IPS DF 6.9 (cell line): ENCODE results near the gene SNTA1.
"Not testable (repeated sequence)": the region's sequence is repeated elsewhere in the genome, so short reads cannot be mapped to it uniquely, and the experiment has no call there.

ENCODE experiments used
- DNase-seq: peaks from one replicate; pipeline ENCODE4 v3.0.0-alpha.2; 2013; ENCODE audit warnings: low read depth, low spot score
- H3K27ac ChIP-seq: one replicate; pipeline ENCODE4 v1.5.1; 2013; ENCODE audit warnings: low read length, control low read depth
- H3K27me3 ChIP-seq: 2 replicates; pipeline ENCODE4 v1.6.1; 2013; ENCODE audit warnings: mild to moderate bottlenecking, low read length; ENCODE audit not compliant: control insufficient read depth, insufficient read depth
- H3K36me3 ChIP-seq: 2 replicates; pipeline ENCODE4 v1.6.1; 2013; ENCODE audit warnings: low read length; ENCODE audit not compliant: control insufficient read depth, insufficient read depth
- H3K4me1 ChIP-seq: 2 replicates; pipeline ENCODE4 v1.6.1; 2013; ENCODE audit warnings: low read length; ENCODE audit not compliant: control insufficient read depth, insufficient read depth
- H3K4me3 ChIP-seq: 2 replicates; pipeline ENCODE4 v1.5.1; 2013; ENCODE audit warnings: mild to moderate bottlenecking, low read length
- H3K9me3 ChIP-seq: 2 replicates; pipeline ENCODE4 v1.6.1; 2013; ENCODE audit warnings: low read length, inconsistent platforms; ENCODE audit not compliant: control insufficient read depth, insufficient read depth
- whole genome bisulfite sequencing: extraction: QIAGEN DNeasy Blood & Tissue Kit; methylation state at CpG from one replicate; pipeline ENCODE4 v1.1.7; 2013; ENCODE audit warnings: mixed read lengths, missing lambda C conversion rate; ENCODE audit not compliant: insufficient read length, insufficient coverage; 5-methylcytosine and 5-hydroxymethylcytosine counted together

The SNTA1 gene

DNA sequence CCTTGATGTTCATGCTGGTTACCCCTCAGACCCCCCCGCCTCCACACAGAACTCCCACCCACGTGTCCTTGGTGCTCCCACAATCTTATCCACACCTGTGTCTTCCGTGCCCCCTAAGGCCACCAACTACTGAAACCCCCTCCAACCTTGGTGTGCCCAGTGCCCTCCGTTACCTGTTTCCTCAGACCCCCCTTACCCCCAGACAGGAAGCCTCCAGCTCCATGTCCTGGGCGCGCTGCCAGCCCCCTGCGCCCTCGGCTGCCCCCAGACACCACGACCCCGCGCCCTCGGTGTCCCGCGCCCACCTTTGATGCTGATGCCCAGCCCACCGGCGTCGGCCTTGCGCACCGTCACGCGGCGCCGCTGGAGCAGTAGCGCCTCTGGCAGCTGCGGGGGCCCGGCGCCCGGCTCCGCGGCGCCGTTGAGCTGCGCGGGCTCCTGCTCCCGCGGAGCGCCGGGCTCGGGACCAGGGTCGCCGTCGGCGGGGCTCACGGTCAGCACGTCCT lies 504 bp downstream of the SNTA1 start:
- Histone ChIP-seq H3K4me1 (0 out of 2 replicates have a peak, but pooled peaks cover 2% of the 10 kb centered on the region), H3K4me3 (peak overlapping the region; percentile 65; the same call in 1 of the 2 replicates), H3K9me3 (no peaks in the 10 kb centered on the region), H3K27ac (no peak overlapping the region), H3K27me3 (peaks cover 11% of the 10 kb centered on the region; the same call in 1 of the 2 replicates), H3K36me3 (no peaks in the 10 kb centered on the region)
- WGBS: no CpG with 5 or more reads among the region's 45 CpGs
- DNase-seq: no peak

DNA sequence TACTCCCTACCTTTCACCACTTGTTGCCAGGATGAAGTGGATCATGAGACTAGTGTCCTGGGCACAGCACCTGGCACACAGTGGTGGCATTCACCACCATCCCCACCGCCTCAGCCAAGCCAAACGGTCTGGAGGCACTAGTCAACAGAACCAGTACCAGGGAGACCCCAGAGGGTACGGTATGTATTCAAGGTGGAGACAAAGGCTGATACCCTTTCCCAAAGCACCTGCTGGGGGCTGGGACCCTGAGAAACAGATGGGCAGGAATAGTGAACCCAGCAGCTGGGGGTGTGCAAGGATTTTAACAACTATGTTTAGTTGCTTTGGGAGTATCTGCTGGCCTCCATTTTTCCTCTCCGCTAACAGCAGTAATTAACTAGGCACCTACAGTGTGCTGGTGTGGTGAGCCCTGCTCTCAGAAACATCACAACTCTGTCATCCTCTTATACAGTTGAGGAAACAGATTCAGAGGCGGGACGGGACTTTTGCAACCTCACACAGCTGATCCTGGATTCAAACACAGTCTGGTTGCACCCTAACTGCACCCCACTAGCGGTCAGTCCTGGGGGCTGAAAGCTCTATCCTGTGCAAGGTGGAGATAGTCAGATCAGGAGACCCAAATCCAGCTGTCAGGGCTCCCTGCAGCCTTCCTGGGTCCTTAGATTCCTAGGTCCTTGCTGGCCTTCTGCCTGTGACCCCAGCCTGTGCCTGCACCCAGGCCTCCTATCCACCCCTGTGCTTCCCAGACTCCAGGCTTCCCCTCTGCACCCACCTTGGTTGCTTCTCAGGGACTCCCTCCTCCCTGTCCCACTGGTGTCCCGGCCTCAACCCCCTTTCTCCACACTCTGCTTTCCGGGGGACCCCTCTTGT lies 1.2 kb downstream of the SNTA1 start:
- H3K27me3 ChIP-seq: peaks cover 11% of the 10 kb centered on the region; the same call in 1 of the 2 replicates
- H3K4me1 ChIP-seq: 0 out of 2 replicates have a peak, but pooled peaks cover 2% of the 10 kb centered on the region
- no peak overlapping the region for H3K27ac ChIP-seq
- no peak for DNase-seq
- no CpG with 5 or more reads among the region's 9 CpGs for WGBS
- no peaks in the 10 kb centered on the region for H3K36me3 ChIP-seq
- H3K9me3 ChIP-seq: no peaks in the 10 kb centered on the region
- H3K4me3 ChIP-seq: no peak overlapping the region

DNA sequence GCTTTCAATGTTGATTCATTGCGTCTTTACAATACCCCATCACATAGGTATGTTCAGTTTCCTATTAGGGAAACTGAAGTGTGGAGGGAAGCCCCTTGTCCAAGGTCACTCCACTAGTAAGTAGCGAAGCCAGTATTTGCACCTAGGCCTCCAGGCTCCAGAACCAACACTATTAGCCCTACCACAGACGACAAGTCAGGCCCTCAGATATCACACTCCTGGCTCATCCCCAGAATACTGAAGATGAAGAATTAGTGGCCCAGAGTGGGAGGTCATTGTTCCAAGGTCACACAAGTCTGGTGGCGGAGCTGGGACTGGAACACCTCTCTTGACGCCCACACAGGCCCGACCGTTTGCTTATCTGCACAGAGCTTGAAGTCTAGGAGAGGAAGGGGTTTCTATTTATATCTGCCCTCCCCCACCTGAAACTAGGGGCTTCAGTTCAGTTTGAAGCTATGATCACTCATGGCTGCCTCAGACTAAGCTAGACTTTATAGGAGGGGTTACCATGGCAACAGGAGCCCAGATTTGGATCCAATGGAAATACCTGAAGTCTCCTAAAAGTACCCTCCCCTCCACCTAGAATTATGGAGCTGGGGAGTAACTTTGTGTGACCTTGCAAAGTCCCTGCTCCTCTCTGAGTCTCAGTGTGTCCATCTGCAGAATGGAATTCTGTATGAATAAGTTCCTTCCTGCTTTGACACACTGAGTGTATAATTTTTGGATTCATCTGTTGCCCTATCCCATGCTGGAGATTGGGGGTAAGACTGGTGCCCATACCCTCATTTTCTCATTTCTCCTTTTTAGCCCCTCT lies 2.2 kb downstream of the SNTA1 start:
- DNase-seq: no peak
- Histone ChIP-seq H3K4me3 (no peak overlapping the region), H3K27ac (no peak overlapping the region), H3K36me3 (no peaks in the 10 kb centered on the region), H3K4me1 (0 out of 2 replicates have a peak, but pooled peaks cover 2% of the 10 kb centered on the region), H3K9me3 (no peaks in the 10 kb centered on the region), H3K27me3 (peaks cover 11% of the 10 kb centered on the region; the same call in 1 of the 2 replicates)
- WGBS: no CpG with 5 or more reads among the region's 7 CpGs

DNA sequence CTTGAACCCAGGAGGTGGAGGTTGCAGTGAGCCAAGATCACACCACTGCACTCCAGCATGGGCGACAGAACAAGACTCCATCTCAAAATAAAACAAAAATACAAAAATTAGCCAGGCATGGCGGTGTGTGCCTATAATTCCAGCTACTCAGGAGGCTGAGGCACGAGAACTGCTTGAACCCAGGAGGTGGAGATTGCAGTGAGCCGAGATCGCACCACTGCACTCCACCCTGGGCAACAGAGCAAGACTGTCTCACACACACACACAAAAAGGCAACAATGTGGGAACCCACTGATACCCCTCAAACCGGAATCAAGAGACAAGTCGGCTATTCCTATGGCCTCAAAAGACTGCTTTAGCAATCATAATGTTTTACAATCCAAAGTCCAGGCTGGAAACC lies 3.0 kb downstream of the SNTA1 start:
- not testable (repeated sequence) for H3K36me3 ChIP-seq, H3K4me3 ChIP-seq, H3K27ac ChIP-seq, H3K9me3 ChIP-seq, DNase-seq, H3K4me1 ChIP-seq
- no CpG with 5 or more reads among the region's 7 CpGs for WGBS
- H3K27me3 ChIP-seq: peaks cover 11% of the 10 kb centered on the region; the same call in 1 of the 2 replicates

DNA sequence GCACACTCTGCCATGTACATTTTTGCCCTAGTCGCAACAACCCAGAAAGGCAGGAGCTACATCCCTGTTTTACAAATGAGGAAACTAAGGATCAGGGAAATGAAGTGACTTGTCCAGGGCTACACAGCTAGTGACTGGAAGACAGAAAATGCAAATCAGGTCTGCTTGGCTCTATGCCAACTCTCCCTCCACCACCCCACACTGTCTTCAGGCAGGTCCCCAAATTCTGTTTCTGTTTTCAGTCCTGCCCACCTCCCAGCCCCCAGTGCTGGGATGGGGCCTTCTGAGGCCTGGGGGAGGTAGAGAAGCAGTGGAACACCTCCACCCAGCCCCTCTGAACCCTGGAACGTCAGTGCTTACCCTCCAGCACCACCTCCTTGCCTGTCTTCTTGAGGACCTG lies 5.1 kb downstream of the SNTA1 start:
- H3K36me3 ChIP-seq: no peaks in the 10 kb centered on the region
- H3K9me3 ChIP-seq: no peaks in the 10 kb centered on the region
- H3K27me3 ChIP-seq: peaks cover 11% of the 10 kb centered on the region; the same call in 1 of the 2 replicates
- H3K4me1 ChIP-seq: 0 out of 2 replicates have a peak, but pooled peaks cover 2% of the 10 kb centered on the region
- no peak overlapping the region for H3K4me3 ChIP-seq
- no CpG with 5 or more reads among the region's 2 CpGs for WGBS
- no peak for DNase-seq
- no peak overlapping the region for H3K27ac ChIP-seq

DNA sequence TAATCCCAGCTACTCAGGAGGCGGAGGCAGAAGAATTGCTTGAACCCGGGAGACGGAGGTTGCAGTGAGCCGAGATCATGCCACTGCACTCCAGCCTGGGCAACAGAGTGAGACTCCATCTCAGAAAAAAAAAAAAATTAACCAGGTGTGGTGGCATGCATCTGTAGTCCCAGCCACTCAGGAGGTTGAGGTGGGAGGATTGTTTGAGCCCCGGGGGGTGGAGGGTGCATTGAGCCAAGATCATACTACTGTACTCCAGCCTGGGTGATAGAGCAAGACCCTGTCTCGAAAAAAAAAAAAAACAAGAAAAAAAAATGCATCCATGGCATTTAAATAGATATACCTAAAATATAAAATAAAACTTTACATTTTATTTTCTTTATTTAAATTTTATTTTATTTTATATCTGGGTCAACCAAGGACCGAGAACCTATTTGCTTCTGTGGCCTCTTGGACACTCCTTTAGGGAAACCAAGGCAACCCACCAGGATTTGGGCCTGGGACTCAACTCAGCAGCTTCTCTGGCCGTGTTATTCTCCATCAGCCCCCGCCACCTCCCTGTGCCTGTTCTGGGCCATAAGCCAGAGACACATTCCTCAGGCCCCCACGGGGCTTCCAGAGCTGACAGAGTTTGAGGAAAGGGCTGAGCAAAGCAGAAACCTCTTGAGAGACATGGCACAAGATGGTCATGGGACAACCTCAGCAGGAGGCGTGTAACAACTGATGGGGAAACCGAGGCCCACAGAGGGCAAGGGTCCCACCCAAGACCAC lies 6.2 kb downstream of the SNTA1 start:
- Histone ChIP-seq H3K27me3 (peaks cover 4% of the 10 kb centered on the region; the same call in 1 of the 2 replicates), H3K4me1 (no peaks in the 10 kb centered on the region), H3K9me3 (no peaks in the 10 kb centered on the region), H3K4me3 (no peak overlapping the region), H3K27ac (no peak overlapping the region), H3K36me3 (no peaks in the 10 kb centered on the region)
- no CpG with 5 or more reads among the region's 12 CpGs for WGBS
- no peak for DNase-seq

DNA sequence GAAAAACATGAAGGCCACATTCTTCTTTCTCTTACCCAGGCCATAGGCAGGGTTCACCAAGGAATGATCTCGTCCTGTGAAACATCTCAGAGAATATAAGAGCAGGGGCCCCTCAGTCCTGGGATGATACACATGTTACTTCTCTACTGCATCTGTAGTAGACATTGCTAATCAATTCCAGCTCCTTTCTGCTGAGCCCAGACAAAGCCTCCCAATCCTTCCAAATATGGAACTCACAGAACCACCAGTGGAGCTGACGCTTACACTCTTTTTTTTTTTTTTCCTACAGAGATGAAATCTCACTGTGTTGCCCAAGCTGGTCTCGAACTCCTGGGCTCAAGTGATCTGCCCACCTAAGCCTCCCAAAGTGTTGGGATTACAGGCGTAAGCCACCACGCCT lies 9.1 kb downstream of the SNTA1 start:
- Histone ChIP-seq H3K4me3 (no peak overlapping the region), H3K9me3 (no peaks in the 10 kb centered on the region), H3K4me1 (no peaks in the 10 kb centered on the region), H3K27me3 (no peaks in the 10 kb centered on the region), H3K27ac (no peak overlapping the region), H3K36me3 (no peaks in the 10 kb centered on the region)
- DNase-seq: no peak
- no CpG with 5 or more reads among the region's 5 CpGs for WGBS

DNA sequence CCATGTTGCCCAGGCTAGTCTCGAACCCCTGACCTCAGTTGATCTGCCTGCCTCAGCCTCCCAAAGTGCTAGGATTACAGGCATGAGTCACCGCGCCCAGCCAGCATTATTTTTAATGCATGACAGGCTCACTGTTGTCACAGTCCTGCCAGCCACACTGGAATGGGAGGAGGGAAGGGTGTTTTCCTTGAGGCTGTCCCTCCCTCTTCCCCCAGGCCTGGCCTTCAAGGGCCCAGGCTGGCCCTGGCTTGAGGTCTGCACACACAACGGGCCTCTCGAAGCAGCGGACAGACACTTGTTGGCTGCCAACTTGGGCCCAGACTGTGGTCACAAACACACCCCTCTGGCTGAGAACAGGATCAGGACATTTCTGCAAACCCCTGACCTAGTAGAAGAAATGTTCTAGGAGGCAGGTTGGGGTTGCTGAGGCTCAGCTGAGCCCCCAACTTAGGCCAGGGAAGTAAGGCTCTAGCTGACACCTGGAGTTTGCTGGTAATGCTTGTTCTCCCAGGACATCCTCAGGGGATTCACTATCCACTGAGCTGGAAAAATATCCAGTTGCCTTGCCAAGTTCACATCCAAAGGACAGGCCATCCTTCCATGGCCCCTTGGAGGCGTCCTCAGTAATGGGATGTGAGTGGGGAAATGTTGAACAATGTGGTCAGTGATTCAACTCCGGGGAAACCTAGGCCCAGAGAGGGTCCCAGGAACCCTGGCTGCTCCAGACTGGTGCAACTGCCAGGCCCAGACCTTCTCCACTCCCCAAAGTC lies 9.9 kb downstream of the SNTA1 start:
- Histone ChIP-seq H3K27ac (no peak overlapping the region), H3K27me3 (no peaks in the 10 kb centered on the region), H3K4me3 (no peak overlapping the region), H3K4me1 (no peaks in the 10 kb centered on the region), H3K36me3 (no peaks in the 10 kb centered on the region), H3K9me3 (no peaks in the 10 kb centered on the region)
- no peak for DNase-seq
- no CpG with 5 or more reads among the region's 8 CpGs for WGBS

DNA sequence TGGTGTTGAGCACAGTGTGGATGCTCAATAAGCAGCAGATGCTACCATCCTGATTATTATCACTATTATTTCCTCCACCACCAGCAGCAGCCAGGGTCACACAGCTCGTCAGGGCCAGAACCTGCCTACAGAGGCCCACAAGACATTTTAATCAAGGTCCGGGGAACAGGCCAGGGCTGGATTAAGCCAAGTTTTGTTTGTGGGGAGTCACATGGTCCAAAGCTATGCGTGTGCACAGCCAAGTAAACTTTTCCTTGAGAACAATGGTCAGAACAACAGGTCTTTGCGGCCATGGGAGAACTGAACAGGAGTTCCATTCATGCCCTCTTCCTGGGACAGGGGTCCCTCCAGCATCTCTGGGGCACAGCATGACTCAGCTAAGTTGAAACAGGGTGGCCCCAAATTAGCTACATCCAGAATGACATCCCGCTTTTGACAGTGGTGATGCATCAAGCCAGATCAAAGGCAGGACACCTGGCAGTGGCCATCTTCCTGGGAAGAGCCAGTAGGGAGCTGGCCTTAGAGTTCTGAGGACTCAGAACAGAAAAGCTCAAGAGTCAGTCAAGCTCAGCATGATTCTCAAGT lies 11.7 kb downstream of the SNTA1 start:
- DNase-seq: no peak
- no peaks in the 10 kb centered on the region for H3K9me3 ChIP-seq
- H3K4me1 ChIP-seq: no peaks in the 10 kb centered on the region
- H3K27ac ChIP-seq: no peak overlapping the region
- H3K4me3 ChIP-seq: no peak overlapping the region
- WGBS: no CpG with 5 or more reads among the region's 5 CpGs
- H3K36me3 ChIP-seq: no peaks in the 10 kb centered on the region
- no peaks in the 10 kb centered on the region for H3K27me3 ChIP-seq
